ENCODE data around the gene NPAS3.

The NPAS3 gene

DNA sequence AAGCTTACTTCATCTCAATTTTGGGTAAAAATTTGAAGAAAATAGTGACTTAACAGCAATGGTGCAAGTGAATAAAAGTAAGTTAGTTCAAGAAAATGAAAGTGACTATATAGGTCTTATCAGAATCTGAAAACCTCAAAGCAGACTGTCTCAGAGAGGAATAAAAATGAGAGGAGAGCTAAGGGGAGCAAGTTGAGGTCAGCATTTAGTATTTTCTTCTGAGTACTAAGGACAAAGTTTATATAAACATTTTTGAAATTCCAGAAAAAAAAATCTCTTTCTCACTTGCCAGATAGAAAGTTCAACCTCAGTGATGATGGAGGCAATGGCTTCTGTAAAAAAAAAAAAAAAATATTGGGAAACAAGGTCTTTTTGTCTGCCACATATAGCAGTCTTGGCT is 414.1 kb downstream of the NPAS3 start:
- no peak for DNase-seq (ENCODE audit: low spot score)
- POLR2A ChIA-PET (ENCODE audit: low non-redundant PET) = no interaction called here
- TF ChIP-seq, protein P1, sequence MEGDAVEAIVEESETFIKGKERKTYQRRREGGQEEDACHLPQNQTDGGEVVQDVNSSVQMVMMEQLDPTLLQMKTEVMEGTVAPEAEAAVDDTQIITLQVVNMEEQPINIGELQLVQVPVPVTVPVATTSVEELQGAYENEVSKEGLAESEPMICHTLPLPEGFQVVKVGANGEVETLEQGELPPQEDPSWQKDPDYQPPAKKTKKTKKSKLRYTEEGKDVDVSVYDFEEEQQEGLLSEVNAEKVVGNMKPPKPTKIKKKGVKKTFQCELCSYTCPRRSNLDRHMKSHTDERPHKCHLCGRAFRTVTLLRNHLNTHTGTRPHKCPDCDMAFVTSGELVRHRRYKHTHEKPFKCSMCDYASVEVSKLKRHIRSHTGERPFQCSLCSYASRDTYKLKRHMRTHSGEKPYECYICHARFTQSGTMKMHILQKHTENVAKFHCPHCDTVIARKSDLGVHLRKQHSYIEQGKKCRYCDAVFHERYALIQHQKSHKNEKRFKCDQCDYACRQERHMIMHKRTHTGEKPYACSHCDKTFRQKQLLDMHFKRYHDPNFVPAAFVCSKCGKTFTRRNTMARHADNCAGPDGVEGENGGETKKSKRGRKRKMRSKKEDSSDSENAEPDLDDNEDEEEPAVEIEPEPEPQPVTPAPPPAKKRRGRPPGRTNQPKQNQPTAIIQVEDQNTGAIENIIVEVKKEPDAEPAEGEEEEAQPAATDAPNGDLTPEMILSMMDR (conservative IDR thresholded peaks at IDR 0.05; ENCODE audit: low read depth) = no peak
- H3K27ac ChIP-seq = no peak overlapping the region
- CTCF ChIA-PET = interaction anchor here (0.7 kb wide), 1 partner anchor 1076 kb away, joined by 3 read pairs; no protein-coding TSS in a partner anchor

DNA sequence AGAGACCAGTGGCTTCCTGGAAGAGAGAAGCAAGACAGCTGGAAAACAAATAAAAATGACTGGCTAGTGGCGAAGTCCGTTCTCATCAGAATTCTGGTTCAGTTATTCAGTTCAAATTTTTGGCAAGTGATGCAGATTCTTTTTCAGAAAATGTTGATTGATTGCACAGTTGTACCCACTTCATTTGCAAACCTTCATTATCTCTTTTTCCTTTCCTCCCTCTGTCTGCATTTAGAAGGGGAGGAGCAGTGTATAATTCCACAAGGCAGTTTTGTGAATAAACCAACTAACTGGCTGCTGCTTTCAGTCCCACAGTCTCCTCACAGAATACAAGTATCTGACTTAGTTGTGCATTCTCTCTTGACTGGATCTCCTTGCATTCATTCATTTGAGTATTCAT is 417.5 kb downstream of the NPAS3 start:
- H3K27ac ChIP-seq = no peak overlapping the region
- TF ChIP-seq, protein P1 (conservative IDR thresholded peaks at IDR 0.05; ENCODE audit: low read depth) = no peak
- CTCF ChIA-PET = interaction anchor here (0.9 kb wide), 1 partner anchor 13 kb away, joined by 3 read pairs; no protein-coding TSS in a partner anchor
- no peak for DNase-seq (ENCODE audit: low spot score)
- POLR2A ChIA-PET (ENCODE audit: low non-redundant PET) = no interaction called here

DNA sequence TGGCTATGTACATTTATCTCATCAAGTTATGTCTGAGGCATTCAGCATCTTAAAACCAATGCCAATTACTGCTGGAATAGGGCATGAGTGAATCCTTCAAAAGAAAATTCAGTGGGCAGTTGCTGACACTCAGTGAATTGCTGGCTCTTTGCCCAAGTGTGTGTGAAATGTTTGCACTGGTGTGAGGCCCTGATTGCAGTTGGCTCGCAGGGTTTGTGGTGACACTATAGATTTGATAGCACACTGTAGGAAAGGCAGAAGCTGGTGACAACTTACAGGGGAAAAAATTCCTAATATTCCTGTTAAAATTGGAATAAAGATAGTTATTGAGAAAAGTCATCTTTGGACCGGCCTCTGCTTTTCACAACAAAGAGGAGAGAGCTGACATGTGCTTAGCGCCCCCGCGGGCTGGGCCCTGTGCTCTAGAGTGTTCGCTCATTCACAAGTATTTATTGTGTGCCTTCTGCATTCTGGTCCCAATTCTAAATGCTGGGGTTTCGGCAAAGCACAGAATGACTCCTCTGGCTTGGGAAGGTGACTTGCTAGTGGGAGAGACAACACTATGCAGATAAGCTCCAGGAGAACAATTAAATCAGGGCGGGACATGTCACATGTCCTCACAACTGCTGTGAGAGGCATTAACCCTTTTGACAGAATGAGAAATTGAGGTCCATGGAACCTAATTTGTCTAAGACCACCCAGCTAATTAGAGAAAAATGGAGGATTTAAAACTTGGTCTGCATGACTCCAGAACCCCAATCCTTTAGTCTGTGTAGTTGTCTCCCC is 418.7 kb downstream of the NPAS3 start:
- DNase-seq (ENCODE audit: low spot score) = no peak
- CTCF ChIA-PET = no interaction called here

DNA sequence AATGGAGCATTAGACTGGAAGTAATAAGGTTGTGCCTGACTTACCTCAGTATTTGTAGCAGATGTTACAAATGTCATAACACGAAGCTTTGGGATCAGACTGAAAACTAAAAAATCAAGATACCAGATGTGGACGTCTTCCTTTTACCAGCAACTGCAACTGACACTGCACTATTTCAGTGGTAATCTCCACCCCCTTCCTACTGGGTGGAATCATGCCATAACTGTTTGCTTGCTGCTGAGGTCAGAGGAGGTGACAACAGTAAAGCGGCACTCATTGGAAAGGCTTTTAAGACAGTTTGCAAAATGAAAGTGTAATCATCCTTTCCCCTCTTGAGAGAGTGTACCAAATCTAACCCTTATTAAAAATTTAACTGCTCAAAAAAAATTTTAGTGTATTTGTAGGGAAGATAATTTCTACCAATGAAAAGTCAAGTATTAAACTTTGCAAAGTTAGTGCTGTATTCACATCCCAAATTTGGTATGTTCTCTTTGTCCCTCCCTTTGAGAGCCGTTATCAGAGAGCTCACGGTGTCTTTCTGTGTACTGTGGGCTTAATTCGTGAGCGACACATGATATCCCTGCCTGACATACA is 420.7 kb downstream of the NPAS3 start:
- CTCF ChIA-PET = interaction anchor here (0.6 kb wide), 1 partner anchor 116 kb away, joined by 3 read pairs; no protein-coding TSS in a partner anchor
- no peak overlapping the region for H3K27ac ChIP-seq
- TF ChIP-seq, protein P1 (conservative IDR thresholded peaks at IDR 0.05; ENCODE audit: low read depth) = no peak
- POLR2A ChIA-PET (ENCODE audit: low non-redundant PET) = no interaction called here
- DNase-seq (ENCODE audit: low spot score) = no peak

More for the DNA sequence above, 418.7 kb downstream of the NPAS3 start:
- H3K27ac ChIP-seq = no peak overlapping the region
- TF ChIP-seq, protein P1 (conservative IDR thresholded peaks at IDR 0.05; ENCODE audit: low read depth) = no peak
- POLR2A ChIA-PET (ENCODE audit: low non-redundant PET) = no interaction called here

DNA sequence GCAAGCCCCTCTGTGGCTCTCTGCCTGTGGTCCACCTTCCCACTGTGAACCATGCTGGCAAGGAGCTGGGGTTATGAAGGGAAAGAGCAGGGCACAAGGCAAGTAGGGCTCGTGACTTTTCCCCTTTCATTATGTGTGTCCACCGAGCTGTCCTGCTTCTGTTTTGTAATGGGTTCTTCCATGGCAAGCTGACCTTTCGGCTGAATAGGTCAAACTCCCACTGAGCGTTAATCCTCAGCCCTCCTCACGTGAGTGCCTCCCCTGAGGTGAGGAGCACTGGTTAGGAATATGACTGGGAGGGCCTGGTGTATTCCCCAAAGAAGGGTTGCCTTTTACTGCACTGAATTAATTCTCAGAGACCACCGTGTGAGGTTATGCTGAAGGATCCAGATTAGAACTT is 424.3 kb downstream of the NPAS3 start:
- TF ChIP-seq, protein P1 (conservative IDR thresholded peaks at IDR 0.05; ENCODE audit: low read depth) = no peak
- H3K27ac ChIP-seq = no peak overlapping the region
- POLR2A ChIA-PET (ENCODE audit: low non-redundant PET) = no interaction called here
- CTCF ChIA-PET = no interaction called here
- DNase-seq (ENCODE audit: low spot score) = no peak

DNA sequence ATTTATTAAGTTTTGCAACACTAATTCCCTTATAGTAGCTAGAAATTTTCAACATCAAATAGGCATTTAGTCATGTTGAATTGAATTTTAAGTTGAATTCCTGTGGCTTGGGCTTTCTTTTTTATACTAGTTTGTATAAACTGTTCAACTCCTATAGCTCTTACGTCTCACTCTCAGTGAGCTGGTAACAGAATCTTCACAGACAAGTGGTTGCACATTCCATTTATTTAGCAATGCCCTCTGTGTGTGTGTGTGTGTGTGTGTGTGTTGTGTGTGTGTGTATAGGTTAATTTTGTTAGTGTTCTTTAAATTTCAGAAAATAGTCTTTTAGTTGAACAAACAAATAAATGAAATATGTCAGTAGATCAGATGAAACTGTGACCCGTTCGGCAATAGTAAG is 425.0 kb downstream of the NPAS3 start:
- TF ChIP-seq, protein P1 (conservative IDR thresholded peaks at IDR 0.05; ENCODE audit: low read depth) = no peak
- POLR2A ChIA-PET (ENCODE audit: low non-redundant PET) = no interaction called here
- no peak for DNase-seq (ENCODE audit: low spot score)
- CTCF ChIA-PET = interaction anchor here (0.7 kb wide), 1 partner anchor 129 kb away, joined by 4 read pairs; no protein-coding TSS in a partner anchor
- H3K27ac ChIP-seq = no peak overlapping the region

Data from RWPE1 (cell line).